Measurements from ENCODE around the gene MAGI3.

DNA sequence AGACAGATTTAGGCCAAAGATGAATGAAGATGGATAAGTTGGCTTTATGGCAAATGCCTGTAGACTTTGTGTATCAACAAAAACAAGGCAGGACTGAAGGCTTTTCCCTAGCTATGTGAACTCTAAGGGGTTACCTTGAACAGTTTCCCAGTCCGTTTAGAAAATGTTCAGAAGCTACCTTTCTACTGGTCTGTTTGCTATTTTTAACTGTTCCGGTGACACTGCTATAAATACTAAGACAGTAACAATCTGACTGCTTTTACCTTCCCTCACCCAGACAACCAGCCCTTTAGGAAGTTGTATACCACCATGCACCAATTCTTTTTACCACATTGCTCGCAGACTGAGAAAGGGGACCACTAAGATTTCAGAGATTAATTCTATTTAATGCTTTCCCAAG is 266.8 kb downstream of the MAGI3 start:
- TF ChIP-seq POLR2A (IDR thresholded peaks at IDR 0.05; ENCODE audit: low read length) (no peak), GATA1 (IDR thresholded peaks at IDR 0.05; ENCODE audit: low read depth, low read length) (no peak)

All from erythroblast (primary cell).